ENCODE measurements around the gene MIEN1.

- no peak for TF ChIP-seq ZNF274 (IDR thresholded peaks at IDR 0.05; ENCODE audit: low read depth, low read length)
- TF ChIP-seq YY1 (IDR thresholded peaks at IDR 0.05; ENCODE audit: insufficient read depth, insufficient read length) = no peak
- TF ChIP-seq SUZ12 (IDR thresholded peaks at IDR 0.05; ENCODE audit: extremely low read depth, insufficient read depth, insufficient read length) = no peak
Measured at GRCh38 chr17:39732586-39732985, 2.3 kb upstream of the MIEN1 start.
